HepG2 (cell line): ENCODE measurements around the gene CACNB4. TPM values are rescaled to one million over a fixed set of nuclear protein-coding genes. Genes with fewer than 3 reads are reported as not detected.

ENCODE experiments used
- ATAC-seq: fragments of 200-7000 bp; cut with Tn5 transposase; 3 replicates; pipeline ENCODE4 v1.9.1; 2020; ENCODE audit warnings: mild to moderate bottlenecking, moderate library complexity
- BruUV-seq: library from RNA; stranded (reverse); fragments of 400-500 nt; replicated peaks from 2 replicates; lab custom pipeline; 2021; lab: Mats Ljungman, UMichigan
- CTCF ChIA-PET: fragments of 300-600 bp; formaldehyde crosslinking; extraction: SDS; loops from one replicate; lab custom pipeline; 2021; ENCODE audit warnings: low total read pairs, inconsistent platforms, low intra/inter-chr PET ratio; lab: Yijun Ruan, JAX
- POLR2A ChIA-PET: fragments of 350-600 bp; sonication (Branson Sonifier 250); formaldehyde crosslinking; loops from one replicate; lab custom pipeline; 2020; ENCODE audit warnings: antibody characterized with exemption, inconsistent platforms; lab: Yijun Ruan, JAX
- DNase-seq: peaks from one replicate; pipeline ENCODE4 v3.0.0-alpha.2; 2015; ENCODE audit warnings: low spot score
- FAIRE-seq: peaks from 3 replicates; lab custom pipeline; 2011; peaks lifted over from hg19 to GRCh38; lab: Jason Lieb, UNC
- H2AFZ ChIP-seq: one replicate; pipeline ENCODE4 v1.6.1; 2011; ENCODE audit warnings: low read length, inconsistent platforms
- H3K27ac ChIP-seq: fragments of 300-600 bp; 3 replicates; pipeline ENCODE4 v1.8.0; 2011; ENCODE audit warnings: mixed run types, mild to moderate bottlenecking, mixed read lengths, low read length, inconsistent platforms; ENCODE audit not compliant: insufficient read depth; ENCODE audit errors: extremely low read length
- H3K27me3 ChIP-seq, 2 experiments: fragments of 200-600 bp in 1 of 2; 2 replicates in 1 of 2; 3 replicates in 1 of 2; pipeline versions ENCODE4 v1.6.0 to v1.8.0; 2011; ENCODE audit warnings: low read length in 2 of 2, mild to moderate bottlenecking in 2 of 2, moderate library complexity in 2 of 2, inconsistent platforms in 1 of 2; ENCODE audit not compliant: insufficient read depth in 2 of 2, control insufficient read depth in 1 of 2
- H3K36me3 ChIP-seq, 2 experiments: fragments of 200-600 bp in 1 of 2; replicated peaks in 1 of 2; 2 replicates in 1 of 2; 3 replicates in 1 of 2; pipeline versions ENCODE4 v1.5.1 to v1.8.0; 2011; ENCODE audit warnings: low read length in 2 of 2, inconsistent platforms in 1 of 2; ENCODE audit not compliant: insufficient read depth in 2 of 2, control insufficient read depth in 1 of 2
- H3K4me1 ChIP-seq: 2 replicates; pipeline ENCODE4 v1.5.1; 2012; ENCODE audit warnings: low read length, inconsistent platforms; ENCODE audit not compliant: insufficient read depth
- H3K4me2 ChIP-seq: 2 replicates; pipeline ENCODE4 v1.6.0; 2011; ENCODE audit warnings: low read depth, low read length, inconsistent platforms
- H3K4me3 ChIP-seq, 3 experiments: fragments of 200-600 bp in 1 of 3; sonication (generic), shearing (Covaris generic) in 1 of 3; replicated peaks in 1 of 3; 2 replicates each; pipeline ENCODE4 v1.5.1; 2011 to 2016; ENCODE audit warnings: low read length in 3 of 3, inconsistent platforms in 2 of 3, low read depth in 2 of 3, mild to moderate bottlenecking in 2 of 3, control low read depth in 1 of 3, mixed read lengths in 1 of 3; ENCODE audit not compliant: insufficient read depth in 1 of 3
- H3K79me2 ChIP-seq: one replicate; pipeline ENCODE4 v1.6.1; 2011; ENCODE audit warnings: low read length, inconsistent platforms; ENCODE audit not compliant: insufficient read depth
- H3K9ac ChIP-seq: 2 replicates; pipeline ENCODE4 v1.6.0; 2011; ENCODE audit warnings: mild to moderate bottlenecking, low read depth, low read length, inconsistent platforms; ENCODE audit not compliant: insufficient read depth
- H3K9me3 ChIP-seq: 2 replicates; pipeline ENCODE4 v1.5.1; 2012; ENCODE audit warnings: mild to moderate bottlenecking, low read length
- H4K20me1 ChIP-seq: 2 replicates; pipeline ENCODE4 v1.6.0; 2011; ENCODE audit warnings: inconsistent platforms, mild to moderate bottlenecking, low read length, moderate library complexity; ENCODE audit not compliant: insufficient read depth
- KAT8 ChIP-seq: IDR thresholded peaks from 2 replicates; pipeline ENCODE4 v1.6.1; 2016; ENCODE audit warnings: missing genetic modification reagents, missing compliant biosample characterization
- MTA1 ChIP-seq: sonication (generic); formaldehyde crosslinking; IDR thresholded peaks from 2 replicates; pipeline ENCODE4 v1.4.0; 2020; ENCODE audit warnings: missing genetic modification reagents, mild to moderate bottlenecking, borderline replicate concordance
- RFX5 ChIP-seq: IDR thresholded peaks from 2 replicates; pipeline ENCODE4 v1.6.1; 2011; ENCODE audit warnings: low read depth, low read length, improper control_type of control experiment
- SIX1 ChIP-seq: sonication (generic); formaldehyde crosslinking; IDR thresholded peaks from 2 replicates; pipeline ENCODE4 v1.4.0; 2020; ENCODE audit warnings: missing genetic modification reagents, borderline replicate concordance
- SNRNP70 ChIP-seq: fragments of 200-400 bp; formaldehyde crosslinking; IDR thresholded peaks from 2 replicates; pipeline ENCODE4 v1.6.1; 2017; ENCODE audit warnings: mild to moderate bottlenecking, low read depth, low read length, moderate library complexity
- ZNF263 ChIP-seq: sonication (generic); formaldehyde crosslinking; IDR thresholded peaks from 2 replicates; pipeline ENCODE4 v1.4.0; 2020; ENCODE audit warnings: missing genetic modification reagents
- ZNF558 ChIP-seq: sonication (generic); formaldehyde crosslinking; IDR thresholded peaks from 2 replicates; pipeline ENCODE4 v1.9.0; 2022; ENCODE audit warnings: mild to moderate bottlenecking, missing genetic modification reagents, borderline replicate concordance
- ZNF598 ChIP-seq: sonication (generic); formaldehyde crosslinking; IDR thresholded peaks from 2 replicates; pipeline ENCODE4 v1.5.1; 2020; ENCODE audit warnings: mild to moderate bottlenecking, missing genetic modification reagents, borderline replicate concordance
- WGBS: methylation state at CpG from one replicate; pipeline ENCODE4 v1.1.6; 2017; ENCODE audit warnings: low lambda C conversion rate; 5-methylcytosine and 5-hydroxymethylcytosine counted together
- in situ Hi-C: cut with HindIII; loops from 2 replicates; pipeline ENCODE4 v1.10.0; 2017; ENCODE audit warnings: low pct_unique_long_range_greater_than_20kb; ENCODE audit not compliant: extremely low pct_ligation_motif_present
- intact Hi-C: fragments of 100-400 bp; cut with micrococcal nuclease; formaldehyde crosslinking; loops from one replicate; pipeline ENCODE4 v1.10.0; 2022; ENCODE audit not compliant: unreplicated experiment
- polyA plus RNA-seq, 8 experiments: library from polyadenylated mRNA; depleted of rRNA in 3 of 8; stranded (reverse) in 7 of 8; unstranded in 1 of 8; fragments of >200 nt; fragmentation: Illumina TruSeq in 4 of 8; extraction: Trizol in 4 of 8; gene quantifications; 2 replicates each; pipeline versions ENCODE4 v1.2.1 to v1.2.3, GENCODE V29; 2011 to 2016; ENCODE audit warnings: low read depth in 4 of 8, missing spikeins in 1 of 8, mixed read lengths in 1 of 8; ENCODE audit not compliant: insufficient read depth in 1 of 8
- total RNA-seq, 5 experiments: library from RNA; depleted of rRNA; stranded (reverse); fragments of >200 nt; fragmentation: Illumina TruSeq; extraction: Trizol; gene quantifications; 2 replicates each; pipeline ENCODE4 v1.2.3, GENCODE V29; 2016; ENCODE audit warnings: low read depth in 1 of 5
- TF ChIP-seq, protein P1 (sequence below): sonication (generic); formaldehyde crosslinking; IDR thresholded peaks from 2 replicates; pipeline ENCODE4 v1.4.0; 2020; ENCODE audit warnings: missing genetic modification reagents
- TF ChIP-seq, protein P2 (sequence below): sonication (generic); formaldehyde crosslinking; IDR thresholded peaks from 2 replicates; pipeline ENCODE4 v1.4.0; 2020; ENCODE audit warnings: missing genetic modification reagents, borderline replicate concordance
- TF ChIP-seq, protein P3 (sequence below): sonication (generic); formaldehyde crosslinking; IDR thresholded peaks from 2 replicates; pipeline ENCODE4 v1.4.0; 2020; ENCODE audit warnings: mild to moderate bottlenecking, missing genetic modification reagents, borderline replicate concordance

CACNB4 gene
- total and polyA plus RNA-seq, 2 of the 13 experiments (the other 11 are each of a cell fraction or from before 2014, with no cell fraction given): 5.1 to 14.3 TPM

DNA sequence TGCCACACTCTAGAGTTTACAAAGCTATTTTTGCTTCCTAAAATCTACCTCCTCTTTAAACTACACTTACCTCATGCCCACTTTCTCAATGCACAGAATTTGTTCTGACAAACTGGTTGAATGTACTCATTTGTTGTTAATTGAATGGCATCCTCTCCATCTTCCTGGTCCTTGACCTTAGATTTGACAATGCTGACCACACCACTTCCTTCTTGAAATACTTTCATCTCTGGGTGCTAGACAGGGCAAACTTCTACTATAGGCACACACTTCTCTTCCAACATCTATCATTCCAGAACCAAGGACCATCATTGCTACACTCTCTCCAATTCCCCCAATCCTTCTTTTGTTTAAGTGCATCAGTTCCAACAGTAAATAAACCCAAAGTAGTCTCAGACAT, 292.9 kb downstream of the CACNB4 start (continued):
- TF ChIP-seq, protein P1, sequence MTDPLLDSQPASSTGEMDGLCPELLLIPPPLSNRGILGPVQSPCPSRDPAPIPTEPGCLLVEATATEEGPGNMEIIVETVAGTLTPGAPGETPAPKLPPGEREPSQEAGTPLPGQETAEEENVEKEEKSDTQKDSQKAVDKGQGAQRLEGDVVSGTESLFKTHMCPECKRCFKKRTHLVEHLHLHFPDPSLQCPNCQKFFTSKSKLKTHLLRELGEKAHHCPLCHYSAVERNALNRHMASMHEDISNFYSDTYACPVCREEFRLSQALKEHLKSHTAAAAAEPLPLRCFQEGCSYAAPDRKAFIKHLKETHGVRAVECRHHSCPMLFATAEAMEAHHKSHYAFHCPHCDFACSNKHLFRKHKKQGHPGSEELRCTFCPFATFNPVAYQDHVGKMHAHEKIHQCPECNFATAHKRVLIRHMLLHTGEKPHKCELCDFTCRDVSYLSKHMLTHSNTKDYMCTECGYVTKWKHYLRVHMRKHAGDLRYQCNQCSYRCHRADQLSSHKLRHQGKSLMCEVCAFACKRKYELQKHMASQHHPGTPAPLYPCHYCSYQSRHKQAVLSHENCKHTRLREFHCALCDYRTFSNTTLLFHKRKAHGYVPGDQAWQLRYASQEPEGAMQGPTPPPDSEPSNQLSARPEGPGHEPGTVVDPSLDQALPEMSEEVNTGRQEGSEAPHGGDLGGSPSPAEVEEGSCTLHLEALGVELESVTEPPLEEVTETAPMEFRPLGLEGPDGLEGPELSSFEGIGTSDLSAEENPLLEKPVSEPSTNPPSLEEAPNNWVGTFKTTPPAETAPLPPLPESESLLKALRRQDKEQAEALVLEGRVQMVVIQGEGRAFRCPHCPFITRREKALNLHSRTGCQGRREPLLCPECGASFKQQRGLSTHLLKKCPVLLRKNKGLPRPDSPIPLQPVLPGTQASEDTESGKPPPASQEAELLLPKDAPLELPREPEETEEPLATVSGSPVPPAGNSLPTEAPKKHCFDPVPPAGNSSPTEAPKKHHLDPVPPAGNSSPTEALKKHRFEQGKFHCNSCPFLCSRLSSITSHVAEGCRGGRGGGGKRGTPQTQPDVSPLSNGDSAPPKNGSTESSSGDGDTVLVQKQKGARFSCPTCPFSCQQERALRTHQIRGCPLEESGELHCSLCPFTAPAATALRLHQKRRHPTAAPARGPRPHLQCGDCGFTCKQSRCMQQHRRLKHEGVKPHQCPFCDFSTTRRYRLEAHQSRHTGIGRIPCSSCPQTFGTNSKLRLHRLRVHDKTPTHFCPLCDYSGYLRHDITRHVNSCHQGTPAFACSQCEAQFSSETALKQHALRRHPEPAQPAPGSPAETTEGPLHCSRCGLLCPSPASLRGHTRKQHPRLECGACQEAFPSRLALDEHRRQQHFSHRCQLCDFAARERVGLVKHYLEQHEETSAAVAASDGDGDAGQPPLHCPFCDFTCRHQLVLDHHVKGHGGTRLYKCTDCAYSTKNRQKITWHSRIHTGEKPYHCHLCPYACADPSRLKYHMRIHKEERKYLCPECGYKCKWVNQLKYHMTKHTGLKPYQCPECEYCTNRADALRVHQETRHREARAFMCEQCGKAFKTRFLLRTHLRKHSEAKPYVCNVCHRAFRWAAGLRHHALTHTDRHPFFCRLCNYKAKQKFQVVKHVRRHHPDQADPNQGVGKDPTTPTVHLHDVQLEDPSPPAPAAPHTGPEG (CRISPR knock-in tag): no peak
- no peak for TF ChIP-seq MTA1 (CRISPR knock-in tag)

DNA sequence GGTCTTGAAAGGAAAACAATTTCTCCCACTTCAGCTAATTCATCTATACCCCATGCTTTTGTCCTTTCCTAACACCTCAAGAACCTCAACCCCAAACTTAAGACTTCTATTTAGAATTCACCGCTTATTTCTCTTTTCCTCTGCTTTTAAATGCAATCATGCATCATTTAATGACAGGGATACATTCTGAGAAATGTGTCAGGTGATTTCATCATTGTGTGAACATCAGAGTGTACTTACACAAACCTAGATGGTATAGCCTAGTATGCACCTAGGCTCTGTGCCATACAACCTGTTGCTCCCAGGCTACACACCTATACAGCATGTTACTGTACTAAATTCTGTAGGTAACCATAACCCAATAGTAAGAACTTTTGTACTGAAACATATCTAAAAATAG, 293.5 kb downstream of the CACNB4 start:
- no TSS peak for BruUV-seq
- H4K20me1 ChIP-seq: peaks cover 7% of the 10 kb centered on the region
- H3K27me3 ChIP-seq: no peaks in the 10 kb centered on the region
- DNase-seq (no peak), ATAC-seq (no peak), FAIRE-seq (no peak)
- H3K27ac ChIP-seq: no peak overlapping the region
- in situ Hi-C loops (no loop called here), intact Hi-C loops (no loop called here)
- POLR2A ChIA-PET: no interaction called here
- H2AFZ ChIP-seq: no peak overlapping the region
- no peak overlapping the region for H3K9ac ChIP-seq
- H3K4me2 ChIP-seq: no peak overlapping the region
- H3K9me3 ChIP-seq: no peaks in the 10 kb centered on the region
- H3K4me3 ChIP-seq: no peak overlapping the region
- H3K36me3 ChIP-seq: peaks cover 14 to 64% of the 10 kb centered on the region in 2 experiments
- CTCF ChIA-PET: no interaction called here
- H3K79me2 ChIP-seq: peaks cover 2% of the 10 kb centered on the region
- no peak for TF ChIP-seq KAT8
- TF ChIP-seq, protein P2, sequence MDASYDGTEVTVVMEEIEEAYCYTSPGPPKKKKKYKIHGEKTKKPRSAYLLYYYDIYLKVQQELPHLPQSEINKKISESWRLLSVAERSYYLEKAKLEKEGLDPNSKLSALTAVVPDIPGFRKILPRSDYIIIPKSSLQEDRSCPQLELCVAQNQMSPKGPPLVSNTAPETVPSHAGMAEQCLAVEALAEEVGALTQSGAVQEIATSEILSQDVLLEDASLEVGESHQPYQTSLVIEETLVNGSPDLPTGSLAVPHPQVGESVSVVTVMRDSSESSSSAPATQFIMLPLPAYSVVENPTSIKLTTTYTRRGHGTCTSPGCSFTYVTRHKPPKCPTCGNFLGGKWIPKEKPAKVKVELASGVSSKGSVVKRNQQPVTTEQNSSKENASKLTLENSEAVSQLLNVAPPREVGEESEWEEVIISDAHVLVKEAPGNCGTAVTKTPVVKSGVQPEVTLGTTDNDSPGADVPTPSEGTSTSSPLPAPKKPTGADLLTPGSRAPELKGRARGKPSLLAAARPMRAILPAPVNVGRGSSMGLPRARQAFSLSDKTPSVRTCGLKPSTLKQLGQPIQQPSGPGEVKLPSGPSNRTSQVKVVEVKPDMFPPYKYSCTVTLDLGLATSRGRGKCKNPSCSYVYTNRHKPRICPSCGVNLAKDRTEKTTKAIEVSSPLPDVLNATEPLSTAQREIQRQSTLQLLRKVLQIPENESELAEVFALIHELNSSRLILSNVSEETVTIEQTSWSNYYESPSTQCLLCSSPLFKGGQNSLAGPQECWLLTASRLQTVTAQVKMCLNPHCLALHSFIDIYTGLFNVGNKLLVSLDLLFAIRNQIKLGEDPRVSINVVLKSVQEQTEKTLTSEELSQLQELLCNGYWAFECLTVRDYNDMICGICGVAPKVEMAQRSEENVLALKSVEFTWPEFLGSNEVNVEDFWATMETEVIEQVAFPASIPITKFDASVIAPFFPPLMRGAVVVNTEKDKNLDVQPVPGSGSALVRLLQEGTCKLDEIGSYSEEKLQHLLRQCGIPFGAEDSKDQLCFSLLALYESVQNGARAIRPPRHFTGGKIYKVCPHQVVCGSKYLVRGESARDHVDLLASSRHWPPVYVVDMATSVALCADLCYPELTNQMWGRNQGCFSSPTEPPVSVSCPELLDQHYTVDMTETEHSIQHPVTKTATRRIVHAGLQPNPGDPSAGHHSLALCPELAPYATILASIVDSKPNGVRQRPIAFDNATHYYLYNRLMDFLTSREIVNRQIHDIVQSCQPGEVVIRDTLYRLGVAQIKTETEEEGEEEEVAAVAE (CRISPR knock-in tag): no peak
- no peak for TF ChIP-seq RFX5
- TF ChIP-seq SNRNP70: no peak
- TF ChIP-seq ZNF558 (CRISPR knock-in tag): no peak
- no peak for TF ChIP-seq SIX1 (CRISPR knock-in tag)
- TF ChIP-seq ZNF263 (CRISPR knock-in tag): no peak
- TF ChIP-seq, protein P3, sequence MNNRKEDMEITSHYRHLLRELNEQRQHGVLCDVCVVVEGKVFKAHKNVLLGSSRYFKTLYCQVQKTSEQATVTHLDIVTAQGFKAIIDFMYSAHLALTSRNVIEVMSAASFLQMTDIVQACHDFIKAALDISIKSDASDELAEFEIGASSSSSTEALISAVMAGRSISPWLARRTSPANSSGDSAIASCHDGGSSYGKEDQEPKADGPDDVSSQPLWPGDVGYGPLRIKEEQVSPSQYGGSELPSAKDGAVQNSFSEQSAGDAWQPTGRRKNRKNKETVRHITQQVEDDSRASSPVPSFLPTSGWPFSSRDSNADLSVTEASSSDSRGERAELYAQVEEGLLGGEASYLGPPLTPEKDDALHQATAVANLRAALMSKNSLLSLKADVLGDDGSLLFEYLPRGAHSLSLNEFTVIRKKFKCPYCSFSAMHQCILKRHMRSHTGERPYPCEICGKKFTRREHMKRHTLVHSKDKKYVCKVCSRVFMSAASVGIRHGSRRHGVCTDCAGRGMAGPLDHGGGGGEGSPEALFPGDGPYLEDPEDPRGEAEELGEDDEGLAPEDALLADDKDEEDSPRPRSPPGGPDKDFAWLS: no peak
- TF ChIP-seq ZNF598 (CRISPR knock-in tag): no peak
- 97% methylated on average over 1 of the region's 1 CpG for WGBS
- peaks cover 6% of the 10 kb centered on the region for H3K4me1 ChIP-seq
